CD4-positive, alpha-beta T cell treated with Interleukin-15 for 1 hour (primary cell): Measurements from ENCODE around the gene TRAPPC2L.

Source experiments
- DNase-seq: peaks from one replicate; pipeline ENCODE4 v3.0.0-alpha.2; 2020

The TRAPPC2L gene

GRCh38 chr16:88856828-88857727 is at the start of gene TRAPPC2L, which contains the start of gene GALNS:
TRAPPC2L (plus strand) TSS chr16:88857127; CDS start chr16:88857151, 24 bp downstream.
GALNS (minus strand) TSS chr16:88856947; CDS start chr16:88856877, 70 bp downstream.
- DNase-seq: peak; percentile 97

- DNase-seq: no peak
These were observed 49.7 kb upstream of the TRAPPC2L start for GRCh38 chr16:88807142-88807625.

- no peak for DNase-seq
These were observed 49.1 kb upstream of the TRAPPC2L start for GRCh38 chr16:88807626-88808453.

- DNase-seq: no peak
These were observed 47.8 kb upstream of the TRAPPC2L start for GRCh38 chr16:88809068-88809675.

- DNase-seq: no peak
These were observed 47.2 kb upstream of the TRAPPC2L start for GRCh38 chr16:88809676-88810165.

GRCh38 chr16:88810166-88810911 is 46.6 kb upstream of the TRAPPC2L start:
- peak; percentile 40 for DNase-seq

GRCh38 chr16:88810912-88811768 is 45.8 kb upstream of the TRAPPC2L start:
- peak; percentile 68 for DNase-seq

GRCh38 chr16:88811769-88812512 is 45.0 kb upstream of the TRAPPC2L start, which contains the start of gene APRT:
APRT (minus strand) TSS chr16:88811928; CDS start chr16:88811899, 29 bp downstream.
- peak; percentile 94 for DNase-seq

GRCh38 chr16:88812513-88813268 is 44.2 kb upstream of the TRAPPC2L start:
- no peak for DNase-seq

- no peak for DNase-seq
These were observed 43.4 kb upstream of the TRAPPC2L start for GRCh38 chr16:88813269-88814143.

GRCh38 chr16:88814144-88814502 is 42.8 kb upstream of the TRAPPC2L start:
- DNase-seq: no peak

- no peak for DNase-seq
These were observed 41.7 kb upstream of the TRAPPC2L start for GRCh38 chr16:88815227-88815626.

- peak; percentile 54 for DNase-seq
These were observed 40.9 kb upstream of the TRAPPC2L start for GRCh38 chr16:88815901-88816589.

GRCh38 chr16:88816736-88817535 is 40.0 kb upstream of the TRAPPC2L start:
- DNase-seq: no peak

GRCh38 chr16:88817785-88818574 is 38.9 kb upstream of the TRAPPC2L start:
- DNase-seq: no peak

- DNase-seq: no peak
These were observed 38.4 kb upstream of the TRAPPC2L start for GRCh38 chr16:88818575-88818874.
